HG03521 (cell line): ENCODE measurements around the gene KDM1A.
A peak's percentile ranks its signal among the peaks of the same experiment; 100 is the strongest.
"Not testable (repeated sequence)": the region's sequence is repeated elsewhere in the genome, so short reads cannot be mapped to it uniquely, and the experiment has no call there.

Source experiments
- ATAC-seq: cut with Tn5 transposase; IDR thresholded peaks from one replicate; pipeline ENCODE4 v1.9.1; 2021; ENCODE audit warnings: mild to moderate bottlenecking, moderate library complexity; ENCODE audit not compliant: unreplicated experiment

KDM1A gene

GRCh38 chr1:23019094-23019862, at the start of gene KDM1A:
KDM1A (plus strand) TSS chr1:23019468; CDS start chr1:23019597, 129 bp downstream.
- peak; percentile 90 for ATAC-seq

DNA sequence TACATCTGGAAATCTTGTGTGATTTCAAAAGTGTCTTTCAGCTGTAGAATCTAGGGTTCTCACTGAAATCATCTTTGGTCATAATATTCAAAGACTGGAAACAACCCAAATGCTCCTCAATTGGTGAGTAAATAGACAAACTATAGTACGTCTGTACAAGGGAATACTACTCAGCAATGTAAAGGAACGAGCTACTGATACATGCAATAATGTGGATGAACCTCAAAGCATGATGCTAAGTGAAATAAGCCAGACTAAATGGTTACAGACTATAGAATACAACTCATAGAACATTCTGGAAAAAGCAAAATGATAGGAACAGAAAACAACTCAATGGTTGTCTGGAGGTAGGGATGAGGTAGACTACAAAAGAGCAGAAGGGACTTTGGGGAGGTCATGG, 49.2 kb upstream of the KDM1A start:
- ATAC-seq: no peak

DNA sequence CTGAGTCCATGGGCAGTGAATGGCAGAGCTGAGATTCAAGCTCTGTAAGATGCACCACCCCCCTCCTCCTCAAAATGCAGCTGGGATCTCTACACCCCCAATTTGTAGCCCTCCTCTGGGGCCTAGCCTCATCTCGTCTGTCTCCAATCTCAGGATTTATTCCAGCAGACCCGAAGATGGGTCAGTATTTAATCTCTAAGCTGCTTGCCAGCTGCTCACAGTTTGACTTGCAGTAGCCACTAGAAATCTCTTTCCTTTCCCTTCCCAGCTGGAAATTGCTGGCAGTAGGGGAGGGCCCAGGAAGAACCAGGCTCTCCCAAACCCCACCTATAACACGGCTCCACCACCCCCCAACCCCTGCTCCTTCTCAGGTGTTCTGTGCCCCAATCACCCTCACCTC, 48.1 kb upstream of the KDM1A start:
- no peak for ATAC-seq

DNA sequence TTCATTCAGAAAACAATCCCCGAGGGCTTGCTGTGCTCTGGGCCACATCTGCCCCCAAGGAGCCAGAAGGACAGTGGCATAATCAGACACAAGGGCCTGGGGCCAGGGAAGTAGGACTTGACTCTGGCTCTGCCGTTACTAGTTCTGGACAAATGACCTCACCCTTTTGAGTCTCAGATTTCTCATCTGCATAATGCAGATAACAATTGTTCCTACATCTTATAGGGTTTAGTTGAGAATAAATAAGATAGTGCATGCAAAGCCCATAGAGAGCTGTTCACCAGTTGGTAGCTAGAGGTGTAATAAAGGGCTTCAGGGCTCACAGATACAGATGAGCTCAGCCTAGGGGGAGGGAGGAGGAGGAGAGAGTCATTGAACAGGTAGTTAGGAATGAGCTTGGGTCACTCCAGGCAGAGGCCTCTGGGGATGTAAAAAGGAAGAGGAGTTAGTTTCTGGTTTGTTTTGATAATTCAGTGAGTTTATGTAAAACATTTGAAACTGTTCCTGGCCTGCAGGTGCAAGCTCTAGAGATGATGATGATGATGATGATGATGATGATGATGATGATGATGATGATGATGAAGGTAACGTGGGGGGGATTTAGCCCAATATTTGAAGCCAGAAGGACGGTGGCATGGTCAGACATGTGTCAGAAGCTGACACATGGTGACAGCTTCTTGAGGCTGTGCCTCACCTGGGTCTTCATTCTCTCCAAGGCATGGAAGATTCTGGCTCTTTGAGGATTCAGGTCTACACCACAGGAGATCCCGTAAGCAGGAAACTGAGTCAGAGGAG, 47.5 kb upstream of the KDM1A start:
- no peak for ATAC-seq

- no peak for ATAC-seq
Measured at GRCh38 chr1:22972760-22973159, 46.5 kb upstream of the KDM1A start, which contains the start of gene LACTBL1. LACTBL1 (minus strand) TSS chr1:22972866; CDS start chr1:22972316, 550 bp downstream.

GRCh38 chr1:22975694-22976093, 43.6 kb upstream of the KDM1A start:
- no peak for ATAC-seq

- no peak for ATAC-seq
Measured at GRCh38 chr1:22976127-22976460, 43.2 kb upstream of the KDM1A start.

DNA sequence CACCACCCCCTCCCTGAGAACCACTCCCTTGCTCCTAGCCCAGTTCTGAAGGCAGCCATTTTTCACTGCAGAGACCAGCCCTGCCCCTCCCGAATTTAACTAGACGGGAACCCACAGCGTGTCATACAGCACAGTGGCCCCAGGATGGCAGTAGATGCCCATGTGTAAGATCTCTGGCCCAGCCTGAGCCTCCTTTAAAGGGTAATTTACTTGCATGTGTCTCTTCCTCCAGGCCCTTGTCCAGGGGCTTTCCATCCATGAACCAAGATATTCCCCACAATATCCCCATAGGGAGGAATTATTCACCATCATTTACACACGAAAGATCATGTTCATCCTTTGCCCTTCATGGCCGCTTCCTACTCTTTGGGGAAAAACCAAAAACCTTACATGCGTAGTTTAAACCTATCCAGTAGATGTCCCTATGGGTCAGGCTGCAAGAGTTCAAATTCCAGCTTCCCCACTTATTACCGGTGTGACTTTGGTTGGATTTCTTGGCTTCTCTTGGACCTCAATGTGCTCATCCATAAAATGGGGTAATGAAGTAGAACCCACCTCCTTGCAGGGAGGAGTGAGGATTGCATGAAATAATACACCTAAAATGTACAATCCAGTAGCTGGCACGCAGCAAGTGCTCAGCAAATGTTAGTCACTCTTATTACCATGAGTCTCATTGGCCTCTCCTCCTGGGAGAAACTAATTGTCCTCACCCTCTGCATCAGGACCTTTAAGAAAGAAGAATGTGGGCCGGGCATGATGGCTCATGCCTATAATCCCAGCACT, 42.6 kb upstream of the KDM1A start:
- ATAC-seq: no peak

DNA sequence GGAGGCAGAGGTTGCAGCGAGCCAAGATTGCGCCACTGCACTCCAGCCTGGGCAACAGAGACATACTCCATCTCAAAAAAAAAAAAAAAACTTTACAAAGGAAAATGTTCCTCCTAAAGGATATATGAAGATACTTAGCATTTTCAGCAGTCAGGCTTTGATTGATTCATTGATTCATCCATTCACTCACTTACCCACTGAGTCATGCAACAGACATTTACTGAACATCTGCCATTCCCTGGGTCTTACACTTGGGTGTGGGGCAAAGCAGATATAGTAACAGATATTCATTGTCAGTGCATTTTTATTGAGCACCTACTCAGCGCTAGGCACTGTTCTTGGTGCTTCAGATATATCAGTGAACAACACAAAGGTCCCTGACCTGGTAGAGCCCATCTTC, 41.0 kb upstream of the KDM1A start:
- no peak for ATAC-seq

DNA sequence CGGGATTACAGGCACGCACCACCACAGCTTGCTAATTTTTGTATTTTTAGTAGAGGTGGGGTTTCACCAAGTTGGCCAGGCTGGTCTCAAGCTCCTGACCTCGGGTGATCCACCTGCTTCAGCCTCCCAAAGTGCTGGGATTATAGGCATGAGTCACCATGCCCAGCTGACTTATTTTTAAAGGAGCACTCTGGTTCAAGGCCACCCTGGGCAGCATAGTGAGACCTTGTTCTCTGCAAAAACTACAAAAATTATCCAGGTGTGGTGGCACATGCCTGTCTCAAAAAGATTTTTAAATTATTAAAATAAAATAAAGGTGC, 38.8 kb upstream of the KDM1A start:
- not testable (repeated sequence) for ATAC-seq

GRCh38 chr1:22983944-22984343, 35.3 kb upstream of the KDM1A start:
- no peak for ATAC-seq

DNA sequence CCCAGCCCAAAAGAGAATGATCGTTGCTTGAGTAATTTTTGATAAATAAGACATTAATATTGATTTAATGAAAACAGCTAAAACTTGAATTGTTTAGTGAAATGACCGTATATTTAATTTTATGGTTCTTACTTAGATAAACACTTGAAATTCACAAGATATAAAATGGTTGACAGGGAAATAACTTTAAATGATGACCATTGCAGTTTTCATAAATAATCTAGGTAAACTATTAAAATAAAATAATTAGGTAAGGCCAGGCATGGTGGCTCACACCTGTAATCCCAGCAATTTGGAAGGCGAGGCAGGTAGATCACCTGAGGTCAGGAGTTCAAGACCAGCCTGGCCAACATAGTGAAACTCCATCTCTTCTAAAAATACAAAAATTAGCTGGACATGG, 26.9 kb upstream of the KDM1A start:
- not testable (repeated sequence) for ATAC-seq

DNA sequence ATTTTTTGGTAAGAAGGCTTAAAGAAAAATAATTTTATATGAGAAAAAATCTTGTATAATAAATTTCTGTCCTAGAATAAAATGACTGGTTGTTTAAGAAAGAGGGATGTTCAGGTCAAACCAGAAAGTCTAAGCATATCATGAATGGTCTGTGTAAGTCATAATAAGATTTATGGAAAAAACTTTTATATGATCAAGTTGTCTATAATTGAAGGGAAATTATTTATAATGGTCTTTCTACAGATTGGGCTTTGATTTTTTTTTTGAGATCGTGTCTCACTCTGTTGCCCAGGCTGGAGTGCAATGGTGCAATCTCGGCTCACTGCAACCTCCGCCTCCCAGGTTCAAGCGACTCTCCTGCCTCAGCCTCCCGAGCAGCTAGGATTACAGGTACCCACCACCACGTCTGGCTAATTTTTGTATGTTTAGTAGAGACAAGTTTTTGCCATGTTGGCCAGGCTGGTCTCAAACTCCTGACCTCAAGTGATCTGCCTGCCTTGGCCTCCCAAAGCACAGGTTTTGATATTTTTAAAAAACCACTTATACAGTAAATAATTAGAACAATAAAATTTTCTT, 26.0 kb upstream of the KDM1A start:
- not testable (repeated sequence) for ATAC-seq

- ATAC-seq: no peak
Measured at GRCh38 chr1:22995774-22996173, 23.5 kb upstream of the KDM1A start.

DNA sequence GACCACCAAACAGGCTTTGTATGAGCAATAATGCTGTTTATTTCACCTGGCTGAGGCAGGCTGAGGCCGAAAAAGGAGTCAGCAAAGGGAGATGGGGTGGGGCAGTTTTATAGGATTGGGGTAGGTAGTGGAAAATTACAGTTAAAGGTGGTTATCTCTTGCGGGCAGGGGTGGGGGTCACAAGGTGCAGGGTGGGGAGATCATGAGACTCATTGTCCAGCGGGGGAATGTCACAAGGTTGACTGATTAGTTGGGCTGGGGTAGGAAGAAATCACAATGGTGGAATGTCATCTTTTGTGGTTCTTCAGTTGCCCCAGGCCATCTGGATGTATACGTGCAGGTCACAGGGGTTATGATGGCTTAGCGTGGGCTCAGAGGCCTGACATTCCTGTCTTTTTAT, 21.7 kb upstream of the KDM1A start:
- ATAC-seq: not testable (repeated sequence)

DNA sequence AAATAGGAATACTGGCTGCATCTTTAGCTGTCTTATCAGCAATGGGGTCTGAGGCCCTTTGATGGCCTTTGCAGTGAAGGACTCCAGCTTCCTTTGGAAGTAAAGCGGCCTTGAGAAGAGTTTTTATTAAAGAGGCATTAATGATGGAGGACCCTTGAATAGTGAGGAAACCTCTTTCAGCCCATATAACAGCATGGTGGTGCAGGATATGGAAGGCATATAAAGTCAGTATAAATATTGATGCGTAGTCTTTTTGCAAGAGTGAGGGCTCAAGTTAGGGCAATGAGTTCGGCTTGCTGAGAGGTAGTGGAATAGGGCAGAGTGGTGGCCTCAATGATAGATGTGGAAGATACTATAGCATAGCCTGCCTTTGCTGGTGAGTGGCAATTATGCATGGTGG, 19.1 kb upstream of the KDM1A start:
- not testable (repeated sequence) for ATAC-seq

DNA sequence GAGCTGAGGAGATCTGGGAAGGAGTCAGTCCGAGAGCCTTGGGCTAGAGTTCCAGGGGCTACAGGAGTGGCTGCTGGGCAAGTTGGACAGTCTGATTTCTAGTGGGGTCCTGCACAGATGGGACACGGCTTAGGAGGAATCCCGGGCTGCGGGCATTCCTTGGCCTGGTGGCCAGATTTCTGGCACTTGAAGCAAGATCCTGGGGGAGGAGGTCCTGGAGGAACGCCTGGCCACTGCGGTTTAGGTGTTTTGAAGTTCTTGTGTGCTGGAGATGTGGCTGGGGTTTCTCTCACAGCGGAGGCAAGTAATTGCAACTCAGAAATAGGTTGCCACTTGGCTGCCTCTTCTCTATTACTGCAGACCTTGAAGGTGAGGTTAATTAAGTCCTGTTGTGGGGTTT, 17.1 kb upstream of the KDM1A start:
- not testable (repeated sequence) for ATAC-seq

DNA sequence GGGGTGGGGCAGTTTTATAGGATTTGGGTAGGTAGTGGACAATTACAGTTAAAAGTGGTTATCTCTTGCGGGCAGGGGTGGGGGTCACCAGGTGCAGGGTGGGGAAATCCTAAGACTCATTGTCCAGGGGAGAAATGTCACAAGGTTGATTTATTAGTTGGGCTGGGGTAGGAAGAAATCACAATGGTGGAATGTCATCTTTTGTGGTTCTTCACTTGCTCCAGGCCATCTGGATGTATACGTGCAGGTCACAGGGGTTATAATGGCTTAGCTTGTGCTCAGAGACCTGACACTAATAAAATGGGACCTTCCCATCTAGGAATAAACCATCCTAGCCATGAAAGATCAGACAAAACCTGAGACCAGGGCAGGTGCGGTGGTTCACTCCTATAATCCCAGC, 15.2 kb upstream of the KDM1A start:
- no peak for ATAC-seq

DNA sequence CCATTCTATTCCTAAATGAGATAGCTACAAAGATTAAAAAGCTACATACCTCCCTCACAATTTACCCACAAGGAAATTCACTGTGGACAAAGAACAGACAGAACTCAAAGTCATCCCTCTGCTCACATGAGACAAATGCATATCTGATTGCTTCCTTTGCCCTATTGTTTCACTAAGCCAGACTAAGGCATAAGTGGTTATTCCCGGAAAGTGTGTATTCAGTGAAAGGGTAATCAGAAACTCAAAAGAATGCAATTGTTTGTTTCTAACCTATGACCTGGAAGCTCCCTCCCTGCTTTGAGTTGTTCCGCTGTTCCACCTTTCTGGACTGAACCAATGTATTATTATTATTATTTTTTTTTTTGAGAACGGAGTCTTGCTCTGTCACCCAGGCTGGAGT, 14.5 kb upstream of the KDM1A start:
- ATAC-seq: not testable (repeated sequence)

GRCh38 chr1:23007106-23007505, 12.2 kb upstream of the KDM1A start:
- ATAC-seq: no peak

GRCh38 chr1:23008901-23009300, 10.4 kb upstream of the KDM1A start:
- no peak for ATAC-seq
